EL (cell line): Measurements from ENCODE around the gene SLC24A2.
"Not testable (repeated sequence)": the region's sequence is repeated elsewhere in the genome, so short reads cannot be mapped to it uniquely, and the experiment has no call there.

Experiments
- DNase-seq: peaks from one replicate; pipeline ENCODE4 v3.0.0-alpha.2; 2016

SLC24A2 gene

DNA sequence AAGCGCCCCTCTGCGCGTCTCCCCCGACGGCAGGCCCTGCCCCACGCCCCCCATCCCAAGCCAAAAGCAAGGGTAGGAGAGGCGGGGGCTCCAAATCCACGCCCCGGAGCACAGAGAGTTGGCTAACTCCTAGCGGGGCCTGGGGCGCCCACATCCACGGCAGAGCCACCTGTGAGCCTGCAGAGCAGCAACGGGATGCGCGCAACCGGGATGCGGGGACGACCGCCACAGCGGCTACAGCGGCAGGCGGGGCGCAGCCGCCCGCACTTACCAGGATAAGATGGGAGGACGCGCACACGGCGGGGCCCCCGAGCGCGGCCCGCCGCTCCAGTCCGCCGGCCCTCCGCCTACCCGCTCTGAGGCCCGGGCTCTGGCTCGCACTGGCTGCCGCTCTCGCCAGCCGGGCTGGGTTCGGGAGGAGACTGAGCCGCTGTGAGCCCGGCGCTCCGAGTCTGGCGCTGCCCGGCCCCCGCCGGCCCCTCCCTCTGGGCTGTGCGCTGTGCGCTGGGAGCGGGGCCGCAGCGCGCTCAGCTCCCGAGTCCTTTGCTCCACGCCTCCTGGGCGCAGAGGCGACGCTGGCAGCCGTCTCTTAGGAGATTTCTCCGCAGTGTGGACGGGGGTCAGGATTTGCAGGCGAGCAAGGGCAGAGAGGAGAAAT, at the start of gene SLC24A2:
SLC24A2 (minus strand) TSS at position 424 of the 658 bp plus-strand sequence.
- no peak for DNase-seq

DNA sequence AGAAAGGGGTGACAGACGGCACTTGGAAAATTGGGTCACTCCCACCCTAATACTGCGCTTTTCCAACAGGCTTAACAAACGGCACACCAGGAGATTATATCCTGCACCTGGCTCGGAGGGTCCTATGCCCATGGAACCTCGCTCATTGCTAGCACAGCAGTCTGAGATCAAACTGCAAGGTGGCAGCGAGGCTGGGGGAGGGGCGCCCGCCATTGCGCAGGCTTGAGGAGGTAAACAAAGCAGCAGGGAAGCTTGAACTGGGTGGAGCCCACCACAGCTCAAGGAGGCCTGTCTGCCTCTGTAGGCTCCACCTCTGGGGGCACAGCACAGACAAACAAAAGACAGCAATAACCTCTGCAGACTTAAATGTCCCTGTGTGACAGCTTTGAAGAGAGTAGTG, 44.5 kb upstream of the SLC24A2 start:
- DNase-seq = not testable (repeated sequence)

- no peak for DNase-seq
Observed at GRCh38 chr9:19830796-19831195, 42.0 kb upstream of the SLC24A2 start.

DNA sequence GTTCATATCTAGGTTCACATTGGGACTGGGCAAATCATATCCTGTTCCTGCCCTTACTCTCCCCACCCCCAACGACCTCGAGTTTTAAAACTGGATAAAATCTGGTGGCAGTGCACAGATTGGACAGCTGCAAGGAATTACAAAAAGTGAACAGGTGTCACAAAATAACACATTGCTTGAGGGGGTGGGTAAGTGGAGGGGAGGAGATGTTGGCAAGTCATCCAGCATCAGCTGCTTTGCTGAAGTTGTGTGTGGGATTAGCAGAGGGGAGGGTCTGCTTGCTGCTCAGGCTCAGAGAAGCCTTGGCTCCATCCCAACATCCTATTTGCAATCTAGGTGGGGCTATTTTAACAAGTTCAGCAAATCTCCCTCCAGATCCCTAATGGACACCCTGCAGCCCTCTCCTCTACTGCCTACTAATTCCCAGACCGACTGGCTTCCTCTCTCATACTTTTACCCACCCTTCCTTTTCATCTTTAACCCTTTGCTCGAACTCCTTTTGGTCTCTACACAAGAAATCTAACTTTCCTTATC, 39.8 kb upstream of the SLC24A2 start:
- DNase-seq = no peak

DNA sequence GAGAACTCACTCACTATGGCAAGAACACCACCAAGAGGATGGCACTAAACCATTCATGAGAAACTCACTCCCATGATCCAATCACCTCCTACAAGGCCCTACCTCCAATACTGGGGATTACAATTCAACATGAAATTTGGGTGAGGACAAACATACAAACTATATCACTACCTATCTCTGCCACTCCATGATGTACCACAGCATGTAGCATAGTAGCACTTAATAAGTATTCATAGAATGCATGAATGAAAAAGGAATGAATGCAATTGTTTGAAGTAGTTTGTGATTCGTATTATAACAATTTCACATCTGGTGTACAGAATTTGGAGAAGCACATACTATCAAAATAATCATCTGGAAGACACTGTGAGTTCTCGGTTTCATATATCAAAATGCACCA, 27.9 kb upstream of the SLC24A2 start:
- DNase-seq = no peak

- DNase-seq = no peak
Observed at GRCh38 chr9:19812194-19812593, 23.4 kb upstream of the SLC24A2 start.

GRCh38 chr9:19809422-19810269, 20.8 kb upstream of the SLC24A2 start:
- no peak for DNase-seq

- DNase-seq = no peak
Observed at GRCh38 chr9:19807182-19807892, 18.5 kb upstream of the SLC24A2 start.

- DNase-seq = no peak
Observed at GRCh38 chr9:19804431-19804830, 15.6 kb upstream of the SLC24A2 start.

GRCh38 chr9:19800884-19801283, 12.0 kb upstream of the SLC24A2 start:
- no peak for DNase-seq

DNA sequence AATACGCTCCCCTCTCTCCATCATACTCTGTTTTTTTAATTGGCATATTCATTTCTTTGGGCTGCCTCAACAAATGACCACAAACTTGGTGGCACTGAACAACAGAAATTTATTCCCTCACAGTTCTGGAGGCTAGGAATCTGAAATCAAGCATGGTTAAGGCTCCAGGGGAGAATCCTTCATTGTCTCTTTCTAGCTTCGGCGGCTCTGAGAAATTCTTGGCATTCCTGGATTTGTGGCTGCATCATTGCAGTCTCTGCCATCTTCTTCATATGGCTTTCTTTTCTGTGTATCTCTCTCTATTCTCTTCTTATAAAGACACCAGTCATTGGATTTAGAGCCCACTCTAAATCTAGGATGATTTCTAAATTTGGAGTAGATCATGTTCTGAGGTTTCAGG, 10.9 kb upstream of the SLC24A2 start:
- DNase-seq = no peak

- no peak for DNase-seq
Observed at GRCh38 chr9:19788152-19788551, 685 bp downstream of the SLC24A2 start.

GRCh38 chr9:19787672-19788071, 1.2 kb downstream of the SLC24A2 start:
- DNase-seq = no peak

DNA sequence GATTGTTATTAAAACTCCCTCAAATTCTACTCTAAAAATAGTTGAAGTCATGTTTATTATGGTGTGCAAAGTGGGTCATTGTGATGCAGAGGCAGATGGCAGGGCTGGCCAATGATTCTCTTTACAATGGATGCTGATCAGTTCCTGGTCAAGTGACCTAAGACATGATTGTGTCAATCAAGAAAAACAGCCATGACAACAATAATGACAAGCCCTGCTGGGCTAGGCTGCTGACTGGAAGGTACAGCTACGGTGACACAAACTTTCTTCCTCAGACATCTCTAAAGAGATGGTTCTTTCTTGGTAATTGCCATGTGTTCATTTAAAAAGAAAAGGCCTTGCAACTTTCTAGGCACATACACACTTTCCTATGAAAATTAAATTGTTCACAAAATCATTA, 3.6 kb downstream of the SLC24A2 start:
- DNase-seq = no peak

DNA sequence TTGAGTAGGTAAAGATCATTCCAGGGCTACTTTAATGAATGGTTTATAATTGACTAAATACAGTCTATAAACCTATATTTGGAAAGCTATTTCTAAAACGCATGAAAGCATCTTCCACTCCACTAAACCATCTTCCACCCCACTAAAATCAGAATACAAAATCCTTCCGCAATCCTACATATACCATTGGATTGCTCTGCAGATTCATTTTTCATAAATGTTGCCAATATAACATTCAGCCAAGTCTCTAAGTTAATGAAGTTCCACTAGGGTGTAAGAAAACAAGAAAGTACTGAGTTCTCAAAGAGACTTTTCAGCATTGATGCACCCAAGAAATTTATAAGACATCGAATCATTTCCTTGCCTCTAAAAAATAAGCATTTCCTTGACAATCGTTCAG, 4.7 kb downstream of the SLC24A2 start:
- DNase-seq = no peak

- no peak for DNase-seq
Observed at GRCh38 chr9:19783500-19783899, 5.3 kb downstream of the SLC24A2 start.

GRCh38 chr9:19782005-19782404, 6.8 kb downstream of the SLC24A2 start:
- no peak for DNase-seq

- no peak for DNase-seq
Observed at GRCh38 chr9:19781240-19781639, 7.6 kb downstream of the SLC24A2 start.

DNA sequence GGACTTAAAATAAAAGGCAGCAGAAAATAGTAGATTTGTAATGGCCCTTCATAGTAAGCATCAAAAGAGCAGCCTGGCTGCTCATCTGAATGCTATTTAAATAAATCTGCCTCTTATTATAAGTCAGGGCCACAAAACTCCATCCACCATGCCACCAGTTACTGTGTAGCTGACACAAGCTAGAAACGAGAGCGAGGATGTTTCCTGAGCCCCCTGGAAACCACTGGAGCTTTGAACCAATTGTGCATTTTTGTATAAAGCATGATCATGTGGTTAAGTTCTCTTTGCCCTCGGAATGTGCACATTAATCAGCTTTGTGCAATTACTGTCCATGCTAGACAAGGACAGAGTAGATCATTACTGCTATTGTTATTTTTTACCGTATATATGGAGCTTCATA, 17.4 kb downstream of the SLC24A2 start:
- no peak for DNase-seq

GRCh38 chr9:19770973-19771372, 17.9 kb downstream of the SLC24A2 start:
- DNase-seq = no peak

- DNase-seq = peak; percentile 3
Observed at GRCh38 chr9:19769213-19769612, 19.6 kb downstream of the SLC24A2 start.

DNA sequence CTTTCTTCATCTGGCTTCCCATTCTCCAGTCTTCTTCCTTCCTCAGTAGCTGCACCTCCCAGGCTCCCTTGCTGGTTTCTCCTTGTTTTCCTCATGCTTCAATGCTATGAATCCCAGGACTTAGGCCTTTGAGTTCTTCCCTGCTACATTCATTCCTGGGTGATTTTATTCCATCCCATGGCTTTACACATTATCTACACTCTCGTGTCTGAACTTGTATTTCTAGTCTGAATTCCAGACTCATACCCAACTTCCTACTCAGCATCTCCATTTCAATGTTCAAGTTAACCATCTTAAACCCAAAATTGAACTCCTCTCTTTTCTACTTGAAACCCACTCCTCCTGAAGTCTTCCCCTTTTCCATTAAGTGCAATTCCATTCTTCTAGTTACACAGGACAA, 20.0 kb downstream of the SLC24A2 start:
- DNase-seq = no peak

- DNase-seq = no peak
Observed at GRCh38 chr9:19759066-19759465, 29.8 kb downstream of the SLC24A2 start.

DNA sequence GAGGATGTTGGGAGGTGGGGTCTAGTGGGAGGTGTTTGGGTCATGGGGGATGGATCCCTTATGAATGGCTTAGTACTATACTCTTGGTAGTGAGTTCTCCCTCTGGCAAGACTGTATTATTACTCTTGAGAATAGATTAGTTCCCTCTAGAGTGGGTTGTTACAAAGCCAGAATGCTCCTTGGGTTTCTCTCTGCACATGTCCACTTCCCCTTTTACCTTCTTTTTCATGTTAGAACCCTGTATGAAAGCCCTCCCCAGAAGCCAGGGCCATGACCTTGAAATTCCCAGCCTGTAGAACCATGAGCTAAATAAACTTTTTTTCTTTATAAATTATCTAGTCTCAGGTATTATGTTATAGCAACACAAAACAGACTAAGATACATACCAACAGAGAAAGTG, 31.1 kb downstream of the SLC24A2 start:
- DNase-seq = no peak
